IMR-90 (cell line): ENCODE measurements around the gene EML5. TPM values are rescaled to one million over a fixed set of nuclear protein-coding genes. Genes with fewer than 3 reads are reported as not detected.

ENCODE experiments used
- ATAC-seq: fragments of 200-7000 bp; cut with Tn5 transposase; 2 replicates; pipeline ENCODE4 v1.9.1; 2020; ENCODE audit warnings: low read depth, mild to moderate bottlenecking, moderate library complexity
- BruUV-seq: library from RNA; stranded (reverse); fragments of 400-500 nt; replicated peaks from 2 replicates; lab custom pipeline; 2021; lab: Mats Ljungman, UMichigan
- CTCF ChIA-PET: fragments of 300-600 bp; formaldehyde crosslinking; extraction: SDS; loops from one replicate; lab custom pipeline; 2021; ENCODE audit warnings: antibody characterized with exemption; lab: Yijun Ruan, JAX
- POLR2A ChIA-PET: fragments of 300-600 bp; sonication (Branson Sonifier 250); formaldehyde crosslinking; loops from one replicate; lab custom pipeline; 2022; ENCODE audit warnings: antibody characterized with exemption; ENCODE audit not compliant: unreplicated experiment; lab: Charles Lee
- DNase-seq: peaks from one replicate; pipeline ENCODE4 v3.0.0; 2013
- H2AFZ ChIP-seq: replicated peaks from 2 replicates; pipeline ENCODE3; 2013; ENCODE audit warnings: low read length, mild to moderate bottlenecking; ENCODE audit not compliant: poor library complexity
- H2AK5ac ChIP-seq: 2 replicates; pipeline ENCODE4 v1.6.1; 2013; ENCODE audit warnings: low read depth, low read length, inconsistent platforms
- H2AK9ac ChIP-seq: replicated peaks from 2 replicates; pipeline ENCODE3; 2013; ENCODE audit warnings: mild to moderate bottlenecking, low read depth, low read length, moderate library complexity; ENCODE audit not compliant: poor library complexity
- H2BK120ac ChIP-seq: 2 replicates; pipeline ENCODE4 v1.6.1; 2013; ENCODE audit warnings: low read depth, low read length, inconsistent platforms
- H2BK15ac ChIP-seq: 3 replicates; pipeline ENCODE4 v1.6.1; 2013; ENCODE audit warnings: low read depth, low read length, inconsistent platforms
- H2BK20ac ChIP-seq: 2 replicates; pipeline ENCODE4 v1.6.1; 2013; ENCODE audit warnings: low read depth, mild to moderate bottlenecking, inconsistent platforms, low read length, moderate library complexity
- H2BK5ac ChIP-seq: 2 replicates; pipeline ENCODE4 v1.6.1; 2013; ENCODE audit warnings: mild to moderate bottlenecking, low read depth, low read length, inconsistent platforms; ENCODE audit not compliant: poor library complexity, severe bottlenecking
- H3K14ac ChIP-seq: replicated peaks from 2 replicates; pipeline ENCODE4 v1.6.1; 2013; ENCODE audit warnings: low read depth, low read length, inconsistent platforms
- H3K18ac ChIP-seq: 2 replicates; pipeline ENCODE4 v1.6.1; 2013; ENCODE audit warnings: low read depth, low read length, control low read depth
- H3K23ac ChIP-seq: 2 replicates; pipeline ENCODE4 v1.6.1; 2013; ENCODE audit warnings: low read depth, low read length, inconsistent platforms
- H3K27ac ChIP-seq: 2 replicates; pipeline ENCODE4 v1.5.1; 2013; ENCODE audit warnings: mild to moderate bottlenecking, control low read depth, low read length; ENCODE audit not compliant: insufficient read depth
- H3K27me3 ChIP-seq: 2 replicates; pipeline ENCODE4 v1.6.1; 2013; ENCODE audit warnings: low read length; ENCODE audit not compliant: control insufficient read depth, insufficient read depth
- H3K36me3 ChIP-seq: 2 replicates; pipeline ENCODE4 v1.6.1; 2013; ENCODE audit warnings: low read length, mixed read lengths; ENCODE audit not compliant: control insufficient read depth, insufficient read depth
- H3K4ac ChIP-seq: 2 replicates; pipeline ENCODE4 v1.6.1; 2013; ENCODE audit warnings: low read depth, low read length, inconsistent platforms
- H3K4me1 ChIP-seq: 2 replicates; pipeline ENCODE4 v1.6.1; 2013; ENCODE audit warnings: low read length, mixed read lengths; ENCODE audit not compliant: control insufficient read depth, insufficient read depth
- H3K4me2 ChIP-seq: 2 replicates; pipeline ENCODE4 v1.6.1; 2013; ENCODE audit warnings: low read depth, mild to moderate bottlenecking, control low read depth, low read length, moderate library complexity
- H3K4me3 ChIP-seq: 2 replicates; pipeline ENCODE4 v1.5.1; 2013; ENCODE audit warnings: low read depth, mild to moderate bottlenecking, control low read depth, low read length, moderate library complexity; ENCODE audit not compliant: insufficient read depth
- H3K56ac ChIP-seq: 2 replicates; pipeline ENCODE4 v1.6.1; 2013; ENCODE audit warnings: low read length, inconsistent platforms; ENCODE audit not compliant: insufficient read depth; ENCODE audit errors: extremely low read depth
- H3K79me1 ChIP-seq, 2 experiments: 2 replicates each; pipeline ENCODE4 v1.6.1; 2013; ENCODE audit warnings: low read length in 2 of 2, inconsistent platforms in 1 of 2, low read depth in 1 of 2
- H3K9ac ChIP-seq: 2 replicates; pipeline ENCODE4 v1.6.1; 2013; ENCODE audit warnings: low read depth, low read length, control low read depth
- H3K9me1 ChIP-seq: 2 replicates; pipeline ENCODE4 v1.6.1; 2013; ENCODE audit warnings: low read length, inconsistent platforms; ENCODE audit not compliant: insufficient read depth
- H3K9me3 ChIP-seq: 2 replicates; pipeline ENCODE4 v1.6.1; 2013; ENCODE audit warnings: low read length; ENCODE audit not compliant: control insufficient read depth, insufficient read depth
- H4K20me1 ChIP-seq: 2 replicates; pipeline ENCODE4 v1.6.1; 2013; ENCODE audit warnings: low read length, inconsistent platforms; ENCODE audit not compliant: insufficient read depth
- H4K5ac ChIP-seq: 2 replicates; pipeline ENCODE4 v1.6.1; 2013; ENCODE audit warnings: mild to moderate bottlenecking, low read depth, low read length, control low read depth
- H4K8ac ChIP-seq, 2 experiments: 2 replicates each; pipeline ENCODE4 v1.6.1; 2013; ENCODE audit warnings: low read depth in 2 of 2, low read length in 2 of 2, control low read depth in 1 of 2, inconsistent platforms in 1 of 2
- H4K91ac ChIP-seq: 2 replicates; pipeline ENCODE4 v1.6.1; 2013; ENCODE audit warnings: low read depth, low read length, inconsistent platforms; ENCODE audit not compliant: insufficient read depth
- BHLHE40 ChIP-seq: fragments of 150-350 bp; IDR thresholded peaks from 2 replicates; pipeline ENCODE4 v1.6.1; 2016; ENCODE audit warnings: mild to moderate bottlenecking, low read depth, low read length
- CEBPB ChIP-seq: IDR thresholded peaks from 2 replicates; pipeline ENCODE4 v1.6.1; 2012; ENCODE audit warnings: low read depth, low read length, improper control_type of control experiment
- CHD1 ChIP-seq: IDR thresholded peaks from 2 replicates; pipeline ENCODE4 v1.6.1; 2012; ENCODE audit warnings: low read depth, low read length, improper control_type of control experiment
- FOS ChIP-seq: fragments of 150-350 bp; IDR thresholded peaks from 2 replicates; pipeline ENCODE4 v1.6.1; 2016; ENCODE audit warnings: low read depth, low read length
- MAFK ChIP-seq: IDR thresholded peaks from 2 replicates; pipeline ENCODE4 v1.6.1; 2012; ENCODE audit warnings: low read depth, low read length, improper control_type of control experiment
- MAZ ChIP-seq: IDR thresholded peaks from 2 replicates; pipeline ENCODE4 v1.6.1; 2012; ENCODE audit warnings: low read depth, mild to moderate bottlenecking, low read length, improper control_type of control experiment, moderate library complexity, borderline replicate concordance
- MXI1 ChIP-seq: IDR thresholded peaks from 2 replicates; pipeline ENCODE4 v1.6.1; 2012; ENCODE audit warnings: low read depth, mild to moderate bottlenecking, low read length, moderate library complexity, borderline replicate concordance
- NFE2L2 ChIP-seq: fragments of 150-350 bp; IDR thresholded peaks from 2 replicates; pipeline ENCODE4 v1.6.1; 2016; ENCODE audit warnings: low read depth, mild to moderate bottlenecking, low read length
- POLR2A ChIP-seq: IDR thresholded peaks from 2 replicates; pipeline ENCODE4 v1.6.1; 2012; ENCODE audit warnings: mild to moderate bottlenecking, low read depth, low read length
- RAD21 ChIP-seq: IDR thresholded peaks from 2 replicates; pipeline ENCODE4 v1.6.1; 2012; ENCODE audit warnings: low read length, improper control_type of control experiment
- RCOR1 ChIP-seq: IDR thresholded peaks from 2 replicates; pipeline ENCODE4 v1.6.1; 2012; ENCODE audit warnings: mild to moderate bottlenecking, low read length, improper control_type of control experiment; ENCODE audit not compliant: insufficient replicate concordance
- RFX5 ChIP-seq: IDR thresholded peaks from 2 replicates; pipeline ENCODE4 v1.8.0; 2012; ENCODE audit warnings: low read depth, mild to moderate bottlenecking, low read length, moderate library complexity
- SMC3 ChIP-seq: fragments of 150-350 bp; IDR thresholded peaks from 2 replicates; pipeline ENCODE4 v1.6.1; 2016; ENCODE audit warnings: low read depth, mild to moderate bottlenecking, antibody characterized with exemption, low read length, moderate library complexity
- dilution Hi-C: fragments of 300-500 bp; cut with HindIII; formaldehyde crosslinking; loops from one replicate; pipeline ENCODE4 v1.14.3; 2018; ENCODE audit warnings: low sequenced_read_pairs; ENCODE audit not compliant: unreplicated experiment
- in situ Hi-C: fragments of 300-500 bp; cut with MboI; formaldehyde crosslinking; loops from 3 replicates; pipeline ENCODE4 v1.14.3; 2019; ENCODE audit warnings: low sequenced_read_pairs, inconsistent platforms, mixed read lengths
- intact Hi-C: fragments of 100-400 bp; cut with micrococcal nuclease; formaldehyde crosslinking; loops from 2 replicates; pipeline ENCODE4 v1.10.0; 2022
- polyA plus RNA-seq, 3 experiments: library from polyadenylated mRNA; depleted of rRNA; stranded (reverse); fragments of >200 nt; gene quantifications; 2 replicates each; pipeline ENCODE4 v1.2.3, GENCODE V29; 2012; ENCODE audit warnings: low replicate concordance in 1 of 3
- total RNA-seq: library from RNA; depleted of rRNA; stranded (reverse); fragments of >200 nt; gene quantifications from 2 replicates; pipeline ENCODE4 v1.2.3, GENCODE V29; 2012
- TF ChIP-seq, protein P1 (sequence below): conservative IDR thresholded peaks from 2 replicates; pipeline ENCODE4 v1.5.1; 2012; ENCODE audit warnings: mild to moderate bottlenecking, low read depth, low read length, improper control_type of control experiment
- TF ChIP-seq, protein P2 (sequence below): fragments of 150-350 bp; IDR thresholded peaks from 2 replicates; pipeline ENCODE4 v1.6.1; 2016; ENCODE audit warnings: low read depth, mild to moderate bottlenecking, low read length, moderate library complexity, borderline replicate concordance
- TF ChIP-seq, protein P3 (sequence below): fragments of 150-350 bp; IDR thresholded peaks from 2 replicates; pipeline ENCODE4 v1.6.1; 2017; ENCODE audit warnings: mild to moderate bottlenecking, antibody characterized with exemption, low read length, low read depth

EML5 gene
- total and polyA plus RNA-seq, 2 of the 4 experiments (the other 2 are of a cell fraction): 8.1 to 22.2 TPM

DNA sequence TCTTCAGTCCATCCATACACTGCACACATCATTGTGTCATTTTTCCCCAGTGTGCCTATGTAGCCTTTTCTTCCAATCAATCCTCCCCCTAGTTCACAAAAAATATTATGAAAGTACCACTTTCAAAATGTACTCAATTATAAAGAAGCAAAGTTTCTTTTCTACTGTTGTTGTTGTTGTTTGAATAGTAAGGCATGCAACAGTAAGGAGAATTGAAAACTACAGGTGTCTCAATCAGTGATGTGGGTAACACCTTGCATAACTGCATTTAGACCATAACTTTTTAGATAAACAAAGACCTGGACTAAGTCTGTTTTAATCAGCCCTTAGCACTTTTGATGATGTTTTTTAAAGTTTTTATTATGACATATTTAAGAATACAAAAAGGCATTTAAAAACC, 104.4 kb downstream of the EML5 start:
- CTCF ChIA-PET: no interaction called here
- TF ChIP-seq, protein P1, sequence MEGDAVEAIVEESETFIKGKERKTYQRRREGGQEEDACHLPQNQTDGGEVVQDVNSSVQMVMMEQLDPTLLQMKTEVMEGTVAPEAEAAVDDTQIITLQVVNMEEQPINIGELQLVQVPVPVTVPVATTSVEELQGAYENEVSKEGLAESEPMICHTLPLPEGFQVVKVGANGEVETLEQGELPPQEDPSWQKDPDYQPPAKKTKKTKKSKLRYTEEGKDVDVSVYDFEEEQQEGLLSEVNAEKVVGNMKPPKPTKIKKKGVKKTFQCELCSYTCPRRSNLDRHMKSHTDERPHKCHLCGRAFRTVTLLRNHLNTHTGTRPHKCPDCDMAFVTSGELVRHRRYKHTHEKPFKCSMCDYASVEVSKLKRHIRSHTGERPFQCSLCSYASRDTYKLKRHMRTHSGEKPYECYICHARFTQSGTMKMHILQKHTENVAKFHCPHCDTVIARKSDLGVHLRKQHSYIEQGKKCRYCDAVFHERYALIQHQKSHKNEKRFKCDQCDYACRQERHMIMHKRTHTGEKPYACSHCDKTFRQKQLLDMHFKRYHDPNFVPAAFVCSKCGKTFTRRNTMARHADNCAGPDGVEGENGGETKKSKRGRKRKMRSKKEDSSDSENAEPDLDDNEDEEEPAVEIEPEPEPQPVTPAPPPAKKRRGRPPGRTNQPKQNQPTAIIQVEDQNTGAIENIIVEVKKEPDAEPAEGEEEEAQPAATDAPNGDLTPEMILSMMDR: no peak
- TF ChIP-seq, protein P2, sequence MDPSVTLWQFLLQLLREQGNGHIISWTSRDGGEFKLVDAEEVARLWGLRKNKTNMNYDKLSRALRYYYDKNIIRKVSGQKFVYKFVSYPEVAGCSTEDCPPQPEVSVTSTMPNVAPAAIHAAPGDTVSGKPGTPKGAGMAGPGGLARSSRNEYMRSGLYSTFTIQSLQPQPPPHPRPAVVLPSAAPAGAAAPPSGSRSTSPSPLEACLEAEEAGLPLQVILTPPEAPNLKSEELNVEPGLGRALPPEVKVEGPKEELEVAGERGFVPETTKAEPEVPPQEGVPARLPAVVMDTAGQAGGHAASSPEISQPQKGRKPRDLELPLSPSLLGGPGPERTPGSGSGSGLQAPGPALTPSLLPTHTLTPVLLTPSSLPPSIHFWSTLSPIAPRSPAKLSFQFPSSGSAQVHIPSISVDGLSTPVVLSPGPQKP: no peak
- TF ChIP-seq BHLHE40: no peak
- no peak for TF ChIP-seq RAD21
- no peak for TF ChIP-seq RFX5
- TF ChIP-seq, protein P3, sequence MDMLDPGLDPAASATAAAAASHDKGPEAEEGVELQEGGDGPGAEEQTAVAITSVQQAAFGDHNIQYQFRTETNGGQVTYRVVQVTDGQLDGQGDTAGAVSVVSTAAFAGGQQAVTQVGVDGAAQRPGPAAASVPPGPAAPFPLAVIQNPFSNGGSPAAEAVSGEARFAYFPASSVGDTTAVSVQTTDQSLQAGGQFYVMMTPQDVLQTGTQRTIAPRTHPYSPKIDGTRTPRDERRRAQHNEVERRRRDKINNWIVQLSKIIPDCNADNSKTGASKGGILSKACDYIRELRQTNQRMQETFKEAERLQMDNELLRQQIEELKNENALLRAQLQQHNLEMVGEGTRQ: no peak
- no peak for TF ChIP-seq SMC3
- no peak for TF ChIP-seq POLR2A
- TF ChIP-seq CEBPB: no peak
- TF ChIP-seq MAFK: no peak
- TF ChIP-seq RCOR1: no peak
- no peak for TF ChIP-seq FOS
- no peak for TF ChIP-seq CHD1
- no peak for TF ChIP-seq MAZ
- TF ChIP-seq NFE2L2: no peak
- TF ChIP-seq MXI1: no peak
- no peak overlapping the region for H3K4me3 ChIP-seq
- H3K23ac ChIP-seq: no peak overlapping the region
- no peak overlapping the region for H4K5ac ChIP-seq
- H2AFZ ChIP-seq: no peak overlapping the region
- H3K4me1 ChIP-seq: no peaks in the 10 kb centered on the region
- no peak overlapping the region for H2BK15ac ChIP-seq
- POLR2A ChIA-PET: no interaction called here
- H3K9me3 ChIP-seq: no peaks in the 10 kb centered on the region
- H3K36me3 ChIP-seq: no peaks in the 10 kb centered on the region; the same call in 1 of the 2 replicates
- H2BK120ac ChIP-seq: no peak overlapping the region
- no peaks in the 10 kb centered on the region for H3K79me1 ChIP-seq
- H3K14ac ChIP-seq: no peak overlapping the region
- no peak for DNase-seq
- H3K4me2 ChIP-seq: no peak overlapping the region
- no peak for ATAC-seq
- dilution Hi-C loops: no loop called here
- no TSS peak for BruUV-seq
- H2AK9ac ChIP-seq: no peak overlapping the region
- no peaks in the 10 kb centered on the region for H3K27me3 ChIP-seq
- intact Hi-C loops: no loop called here
- no peak overlapping the region for H4K8ac ChIP-seq
- no peak overlapping the region for H3K18ac ChIP-seq
- H3K56ac ChIP-seq: no peak overlapping the region
- no peak overlapping the region for H2BK20ac ChIP-seq
- H4K20me1 ChIP-seq: no peaks in the 10 kb centered on the region
- H3K4ac ChIP-seq: no peak overlapping the region
- no peaks in the 10 kb centered on the region for H3K9me1 ChIP-seq
- no peak overlapping the region for H3K27ac ChIP-seq
- H4K91ac ChIP-seq: no peak overlapping the region
- no peak overlapping the region for H2BK5ac ChIP-seq
- H3K9ac ChIP-seq: no peak overlapping the region
- in situ Hi-C loops: no loop called here
- H2AK5ac ChIP-seq: no peak overlapping the region
